ENCODE data around the gene GALNT6.

- no peak for TF ChIP-seq CTCF (IDR thresholded peaks at IDR 0.05)
- no peak for TF ChIP-seq SIN3A (IDR thresholded peaks at IDR 0.05; ENCODE audit: borderline replicate concordance, insufficient read depth, low read depth, low read length)
- TF ChIP-seq TCF7L2 (IDR thresholded peaks at IDR 0.05; ENCODE audit: low read depth, low read length), result no peak
- no peak for TF ChIP-seq REST (IDR thresholded peaks at IDR 0.05; ENCODE audit: insufficient read depth in 1 of 2, low read depth in 2 of 2, low read length in 1 of 2)
- TF ChIP-seq POLR2AphosphoS5 (IDR thresholded peaks at IDR 0.05; ENCODE audit: low read depth, low read length), result no peak
These were observed 3.0 kb downstream of the GALNT6 start for GRCh38 chr12:51388069-51388799.

Data from Panc1 (cell line).